WTC11 (cell line): Measurements from ENCODE around the gene ROBO1.

ENCODE experiments used
- AFF4 ChIP-seq: sonication (generic); formaldehyde crosslinking; IDR thresholded peaks from 2 replicates; pipeline ENCODE4 v1.8.1; 2023; ENCODE audit warnings: mild to moderate bottlenecking, missing genetic modification reagents, borderline replicate concordance
- AR ChIP-seq: fragments of 250-450 bp; sonication (Bioruptor Pico); IDR thresholded peaks from 2 replicates; pipeline ENCODE4 v1.9.0; 2021; ENCODE audit warnings: mild to moderate bottlenecking
- CTCF ChIP-seq: fragments of 200-600 bp; IDR thresholded peaks from 2 replicates; pipeline ENCODE4 v1.8.0; 2022; ENCODE audit warnings: antibody characterized with exemption
- FOXK1 ChIP-seq: sonication (generic); formaldehyde crosslinking; IDR thresholded peaks from 2 replicates; pipeline ENCODE4 v1.8.0; 2022; ENCODE audit warnings: mild to moderate bottlenecking, moderate library complexity, missing genetic modification reagents
- FOXP1 ChIP-seq: sonication (generic); formaldehyde crosslinking; IDR thresholded peaks from 2 replicates; pipeline ENCODE4 v1.8.0; 2022; ENCODE audit warnings: missing genetic modification reagents, mild to moderate bottlenecking, moderate library complexity, borderline replicate concordance
- HMGXB4 ChIP-seq: sonication (generic); formaldehyde crosslinking; IDR thresholded peaks from 2 replicates; pipeline ENCODE4 v1.8.1; 2023; ENCODE audit warnings: mild to moderate bottlenecking, moderate library complexity, missing genetic modification reagents
- JUN ChIP-seq: sonication (generic); formaldehyde crosslinking; IDR thresholded peaks from 2 replicates; pipeline ENCODE4 v1.8.0; 2023; ENCODE audit warnings: mild to moderate bottlenecking, missing genetic modification reagents
- NR1H2 ChIP-seq: sonication (generic); formaldehyde crosslinking; IDR thresholded peaks from 2 replicates; pipeline ENCODE4 v1.9.0; 2021; ENCODE audit warnings: mild to moderate bottlenecking, moderate library complexity, missing genetic modification reagents
- SP1 ChIP-seq: sonication (generic); formaldehyde crosslinking; conservative IDR thresholded peaks from 2 replicates; pipeline ENCODE4 v1.8.1; 2022; ENCODE audit warnings: missing genetic modification reagents
- ZNF232 ChIP-seq: sonication (generic); formaldehyde crosslinking; IDR thresholded peaks from 2 replicates; pipeline ENCODE4 v1.8.0; 2022; ENCODE audit warnings: mild to moderate bottlenecking, missing genetic modification reagents
- ZNF532 ChIP-seq: fragments of 250-450 bp; sonication (Bioruptor Pico); IDR thresholded peaks from 2 replicates; pipeline ENCODE4 v1.9.0; 2021; ENCODE audit warnings: mild to moderate bottlenecking, borderline replicate concordance
- TF ChIP-seq, protein P1 (sequence below): sonication (generic); formaldehyde crosslinking; IDR thresholded peaks from 2 replicates; pipeline ENCODE4 v1.8.0; 2022; ENCODE audit warnings: mild to moderate bottlenecking, missing genetic modification reagents
- TF ChIP-seq, protein P2 (sequence below): sonication (generic); formaldehyde crosslinking; IDR thresholded peaks from 2 replicates; pipeline ENCODE4 v1.8.1; 2022; ENCODE audit warnings: low read depth, missing genetic modification reagents, borderline replicate concordance
- TF ChIP-seq, protein P3 (sequence below): sonication (generic); formaldehyde crosslinking; conservative IDR thresholded peaks from 2 replicates; pipeline ENCODE4 v1.8.1; 2022; ENCODE audit warnings: mild to moderate bottlenecking, missing genetic modification reagents

- TF ChIP-seq CTCF (no peak), NR1H2 (CRISPR knock-in tag) (no peak), FOXK1 (CRISPR knock-in tag) (no peak), AFF4 (CRISPR knock-in tag) (no peak), SP1 (CRISPR knock-in tag) (no peak), FOXP1 (CRISPR knock-in tag) (no peak), JUN (CRISPR knock-in tag) (no peak), ZNF232 (no peak), HMGXB4 (no peak), AR (no peak), ZNF532 (CRISPR knock-in tag) (no peak)
- TF ChIP-seq, protein P1, sequence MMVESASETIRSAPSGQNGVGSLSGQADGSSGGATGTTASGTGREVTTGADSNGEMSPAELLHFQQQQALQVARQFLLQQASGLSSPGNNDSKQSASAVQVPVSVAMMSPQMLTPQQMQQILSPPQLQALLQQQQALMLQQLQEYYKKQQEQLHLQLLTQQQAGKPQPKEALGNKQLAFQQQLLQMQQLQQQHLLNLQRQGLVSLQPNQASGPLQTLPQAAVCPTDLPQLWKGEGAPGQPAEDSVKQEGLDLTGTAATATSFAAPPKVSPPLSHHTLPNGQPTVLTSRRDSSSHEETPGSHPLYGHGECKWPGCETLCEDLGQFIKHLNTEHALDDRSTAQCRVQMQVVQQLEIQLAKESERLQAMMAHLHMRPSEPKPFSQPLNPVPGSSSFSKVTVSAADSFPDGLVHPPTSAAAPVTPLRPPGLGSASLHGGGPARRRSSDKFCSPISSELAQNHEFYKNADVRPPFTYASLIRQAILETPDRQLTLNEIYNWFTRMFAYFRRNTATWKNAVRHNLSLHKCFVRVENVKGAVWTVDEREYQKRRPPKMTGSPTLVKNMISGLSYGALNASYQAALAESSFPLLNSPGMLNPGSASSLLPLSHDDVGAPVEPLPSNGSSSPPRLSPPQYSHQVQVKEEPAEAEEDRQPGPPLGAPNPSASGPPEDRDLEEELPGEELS = no peak
- TF ChIP-seq, protein P2, sequence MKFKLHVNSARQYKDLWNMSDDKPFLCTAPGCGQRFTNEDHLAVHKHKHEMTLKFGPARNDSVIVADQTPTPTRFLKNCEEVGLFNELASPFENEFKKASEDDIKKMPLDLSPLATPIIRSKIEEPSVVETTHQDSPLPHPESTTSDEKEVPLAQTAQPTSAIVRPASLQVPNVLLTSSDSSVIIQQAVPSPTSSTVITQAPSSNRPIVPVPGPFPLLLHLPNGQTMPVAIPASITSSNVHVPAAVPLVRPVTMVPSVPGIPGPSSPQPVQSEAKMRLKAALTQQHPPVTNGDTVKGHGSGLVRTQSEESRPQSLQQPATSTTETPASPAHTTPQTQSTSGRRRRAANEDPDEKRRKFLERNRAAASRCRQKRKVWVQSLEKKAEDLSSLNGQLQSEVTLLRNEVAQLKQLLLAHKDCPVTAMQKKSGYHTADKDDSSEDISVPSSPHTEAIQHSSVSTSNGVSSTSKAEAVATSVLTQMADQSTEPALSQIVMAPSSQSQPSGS (CRISPR knock-in tag) = no peak
- TF ChIP-seq, protein P3, sequence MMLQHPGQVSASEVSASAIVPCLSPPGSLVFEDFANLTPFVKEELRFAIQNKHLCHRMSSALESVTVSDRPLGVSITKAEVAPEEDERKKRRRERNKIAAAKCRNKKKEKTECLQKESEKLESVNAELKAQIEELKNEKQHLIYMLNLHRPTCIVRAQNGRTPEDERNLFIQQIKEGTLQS (CRISPR knock-in tag) = no peak
These were observed 612.9 kb downstream of the ROBO1 start for GRCh38 chr3:79154865-79155264.
